Measurements from ENCODE around the gene LOC101059915.
"Not testable (repeated sequence)": the region's sequence is repeated elsewhere in the genome, so short reads cannot be mapped to it uniquely, and the experiment has no call there.

LOC101059915 gene

GRCh38 chrX:71644406-71644805 lies 22.9 kb upstream of the LOC101059915 start:
- not testable (repeated sequence) for DNase-seq

- DNase-seq: peak; percentile 49
These were observed 16.9 kb upstream of the LOC101059915 start for GRCh38 chrX:71650333-71650969.

- peak; percentile 66 for DNase-seq
These were observed 14.9 kb upstream of the LOC101059915 start for GRCh38 chrX:71652405-71652804.

GRCh38 chrX:71653344-71653743 lies 14.0 kb upstream of the LOC101059915 start:
- no peak for DNase-seq

GRCh38 chrX:71657267-71657666 lies 10.1 kb upstream of the LOC101059915 start:
- DNase-seq: no peak

- no peak for DNase-seq
These were observed 8.0 kb upstream of the LOC101059915 start for GRCh38 chrX:71659342-71659741.

- DNase-seq: no peak
These were observed 7.4 kb upstream of the LOC101059915 start for GRCh38 chrX:71659959-71660358.

GRCh38 chrX:71660562-71661416 lies 6.6 kb upstream of the LOC101059915 start:
- DNase-seq: no peak

GRCh38 chrX:71661919-71662318 lies 5.4 kb upstream of the LOC101059915 start:
- DNase-seq: no peak

- not testable (repeated sequence) for DNase-seq
These were observed 4.7 kb upstream of the LOC101059915 start for GRCh38 chrX:71662654-71663053.

- peak; percentile 39 for DNase-seq
These were observed 4.1 kb upstream of the LOC101059915 start for GRCh38 chrX:71663238-71663637.

GRCh38 chrX:71664202-71664601 lies 3.1 kb upstream of the LOC101059915 start:
- not testable (repeated sequence) for DNase-seq

GRCh38 chrX:71664889-71665491 lies 2.4 kb upstream of the LOC101059915 start:
- DNase-seq: no peak

- DNase-seq: no peak
These were observed 1.6 kb upstream of the LOC101059915 start for GRCh38 chrX:71665747-71666146.

- DNase-seq: no peak
These were observed 814 bp upstream of the LOC101059915 start for GRCh38 chrX:71666240-71667223.

GRCh38 chrX:71668248-71668595 lies 876 bp downstream of the LOC101059915 start:
- DNase-seq: no peak

GRCh38 chrX:71669492-71669891 lies 2.1 kb downstream of the LOC101059915 start:
- DNase-seq: no peak

- DNase-seq: peak; percentile 35
These were observed 2.6 kb downstream of the LOC101059915 start for GRCh38 chrX:71669947-71670346.

- DNase-seq: no peak
These were observed 3.9 kb downstream of the LOC101059915 start for GRCh38 chrX:71671043-71671780.

GRCh38 chrX:71671938-71672337 lies 4.6 kb downstream of the LOC101059915 start:
- DNase-seq: no peak

- DNase-seq: not testable (repeated sequence)
These were observed 8.3 kb downstream of the LOC101059915 start for GRCh38 chrX:71675636-71676035.
